HEK293T (cell line): Measurements from ENCODE around the gene DPP8.

ENCODE experiments used
- ARNT ChIP-seq: fragments of 450-650 bp; IDR thresholded peaks from 2 replicates; pipeline ENCODE4 v1.6.1; 2017; ENCODE audit warnings: mild to moderate bottlenecking
- BHLHE40 ChIP-seq: fragments of 450-650 bp; IDR thresholded peaks from 2 replicates; pipeline ENCODE4 v1.6.1; 2016; ENCODE audit warnings: mild to moderate bottlenecking, moderate library complexity, borderline replicate concordance
- CTBP1 ChIP-seq: fragments of 450-650 bp; IDR thresholded peaks from 2 replicates; pipeline ENCODE4 v1.6.1; 2016; ENCODE audit warnings: borderline replicate concordance
- ELF4 ChIP-seq: fragments of 450-650 bp; IDR thresholded peaks from 2 replicates; pipeline ENCODE4 v1.6.1; 2017; ENCODE audit warnings: antibody characterized with exemption
- FOXA1 ChIP-seq: fragments of 450-650 bp; IDR thresholded peaks from 2 replicates; pipeline ENCODE4 v1.6.1; 2016; ENCODE audit warnings: mild to moderate bottlenecking
- FOXK2 ChIP-seq: fragments of 450-650 bp; IDR thresholded peaks from 2 replicates; pipeline ENCODE4 v1.6.1; 2016; ENCODE audit warnings: mild to moderate bottlenecking
- FOXM1 ChIP-seq: fragments of 450-650 bp; IDR thresholded peaks from 2 replicates; pipeline ENCODE4 v1.6.1; 2017; ENCODE audit warnings: mild to moderate bottlenecking, borderline replicate concordance
- LEF1 ChIP-seq: fragments of 450-650 bp; IDR thresholded peaks from 2 replicates; pipeline ENCODE4 v1.6.1; 2017; ENCODE audit warnings: mild to moderate bottlenecking, borderline replicate concordance
- NFRKB ChIP-seq: fragments of 450-650 bp; IDR thresholded peaks from 2 replicates; pipeline ENCODE4 v1.6.1; 2016; ENCODE audit warnings: mild to moderate bottlenecking, moderate library complexity
- SP1 ChIP-seq: fragments of 450-650 bp; IDR thresholded peaks from 2 replicates; pipeline ENCODE4 v1.6.1; 2017
- SUZ12 ChIP-seq: fragments of 450-650 bp; IDR thresholded peaks from 2 replicates; pipeline ENCODE4 v1.6.1; 2016; ENCODE audit warnings: mild to moderate bottlenecking

- TF ChIP-seq LEF1 (no peak), SP1 (no peak), FOXA1 (no peak), NFRKB (no peak), SUZ12 (no peak), BHLHE40 (no peak), FOXM1 (no peak), ELF4 (no peak), FOXK2 (no peak), ARNT (no peak), CTBP1 (no peak)
These were observed 91.2 kb downstream of the DPP8 start for GRCh38 chr15:65426216-65426853.
